AG08395 (cell line): ENCODE results near the gene CPHXL.

ENCODE experiments used
- DNase-seq: peaks from one replicate; pipeline ENCODE4 v3.0.0; 2012; ENCODE audit warnings: mixed read lengths, low spot score

The CPHXL gene

DNA sequence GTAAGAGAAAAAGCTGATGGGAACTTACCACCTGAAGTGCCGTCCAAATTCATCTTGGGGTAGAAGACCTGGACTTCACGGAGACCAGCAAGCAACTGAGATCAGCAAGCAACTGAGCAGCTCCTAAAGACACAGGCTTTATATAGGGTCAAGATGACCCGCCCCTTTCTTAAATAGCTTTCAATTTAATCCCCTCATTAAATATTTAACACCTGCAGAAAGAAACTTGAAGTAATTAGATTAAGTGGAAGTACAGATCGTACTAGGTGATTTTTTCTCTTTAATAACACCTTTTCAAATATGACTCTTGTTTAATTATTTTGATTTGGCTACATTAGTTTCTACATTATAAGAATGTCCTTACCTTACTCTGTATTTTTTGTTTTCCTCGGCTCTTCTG lies at the start of gene CPHXL:
CPHXL (minus strand) TSS at position 101 of the 400 bp plus-strand sequence; CDS start at position 53, 48 bp downstream.
- DNase-seq = no peak

DNA sequence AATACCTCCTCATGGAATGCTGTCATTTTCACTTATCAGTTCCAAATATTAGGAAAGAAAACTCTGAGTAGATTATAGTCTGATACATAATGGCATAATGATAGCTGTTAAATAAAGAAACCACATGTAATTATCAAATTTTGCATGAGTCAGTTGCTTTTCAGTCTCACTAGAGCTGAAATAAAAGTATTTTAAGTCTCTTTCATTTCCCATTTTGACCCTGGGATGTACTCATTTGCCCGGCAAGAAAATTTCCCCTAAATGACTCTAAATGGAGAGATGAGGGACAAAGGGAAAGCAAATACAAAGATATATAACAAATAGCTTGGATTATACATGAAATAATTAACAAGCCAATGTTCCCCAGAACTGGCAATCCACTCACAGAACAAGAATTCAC lies 47.9 kb upstream of the CPHXL start:
- no peak for DNase-seq

DNA sequence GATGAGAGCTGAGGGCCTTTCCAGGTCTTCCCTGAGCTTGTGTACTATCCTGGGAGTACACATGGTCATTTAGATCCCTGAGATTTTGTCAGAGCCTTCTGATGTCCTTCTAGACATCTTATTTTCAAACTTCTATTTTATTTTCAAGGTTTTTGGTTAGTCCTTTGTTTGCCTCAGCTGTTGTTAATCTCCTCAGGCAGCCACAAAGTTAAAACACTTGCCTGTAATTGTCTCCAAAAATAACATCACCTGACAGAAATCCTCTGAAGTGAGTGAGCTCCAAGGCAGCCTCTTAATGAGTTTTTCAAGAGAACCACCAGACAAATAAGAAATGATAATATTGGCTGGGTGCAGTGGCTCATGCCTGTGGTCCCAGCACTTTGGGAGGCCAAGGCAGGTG lies 43.8 kb upstream of the CPHXL start:
- DNase-seq = no peak

DNA sequence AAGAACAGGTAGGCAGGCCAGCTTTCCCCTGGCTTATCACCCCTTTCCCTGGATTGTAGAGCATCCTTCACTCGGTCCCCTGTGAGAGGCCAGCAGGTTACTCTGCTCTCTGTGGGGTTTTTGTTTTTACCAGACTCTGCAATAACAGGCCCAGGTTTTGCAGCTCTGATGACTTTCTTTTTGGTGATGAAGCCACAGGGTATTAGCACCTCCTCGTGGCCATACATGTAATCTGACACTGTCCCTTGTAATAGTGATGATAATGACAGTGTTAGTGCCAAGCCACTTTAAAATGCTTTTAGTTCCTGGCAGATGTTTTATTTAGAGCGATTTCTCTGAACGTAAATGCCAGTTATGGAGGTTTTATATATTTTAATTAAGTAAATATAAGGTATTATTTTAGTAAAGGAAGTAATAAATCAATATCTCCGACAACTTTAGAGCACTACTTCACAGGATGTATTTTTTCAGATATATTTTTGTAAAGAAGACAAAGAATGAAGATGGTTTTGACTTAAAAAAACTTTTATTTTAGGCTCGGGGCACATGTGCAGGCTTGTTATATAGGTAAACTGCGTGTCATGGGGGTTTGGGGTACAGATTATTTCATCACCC lies 38.0 kb upstream of the CPHXL start:
- peak; percentile 77 for DNase-seq

DNA sequence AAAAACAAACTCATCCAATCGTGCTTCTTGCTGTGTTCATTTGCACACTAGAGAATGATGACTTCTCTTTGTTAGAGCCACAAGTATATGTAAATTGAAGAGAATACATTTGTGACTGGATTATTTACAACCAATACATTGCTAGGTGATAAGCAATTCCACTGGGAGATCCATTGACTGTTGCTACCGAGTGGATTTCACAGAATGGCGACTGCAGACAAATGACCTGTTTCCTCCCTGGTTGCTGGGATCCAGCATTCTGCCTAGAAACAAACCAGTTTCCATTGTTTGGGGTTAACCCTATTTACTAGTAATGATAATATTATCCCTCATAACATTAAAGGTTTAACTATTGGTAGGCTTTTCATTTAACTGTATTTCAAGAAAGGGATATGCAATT lies 36.9 kb upstream of the CPHXL start:
- DNase-seq = no peak

DNA sequence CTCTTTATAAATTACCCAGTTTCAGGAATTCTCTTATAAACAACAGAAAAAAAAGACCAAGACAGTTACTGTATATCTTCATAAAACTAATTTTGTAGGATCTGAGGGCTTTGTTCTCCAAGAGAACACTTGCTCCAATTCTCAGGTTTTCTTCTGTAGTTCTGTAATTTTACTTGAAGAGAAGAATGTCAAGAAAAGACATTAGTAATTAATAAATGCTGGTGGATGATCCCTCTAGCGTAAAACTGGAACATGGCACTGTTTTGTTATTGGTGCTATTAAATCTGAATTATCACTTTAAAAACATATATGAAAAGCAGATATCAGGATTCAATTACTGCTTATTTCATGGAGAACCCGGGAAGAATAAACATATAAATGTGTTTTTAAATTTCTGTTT lies 36.5 kb upstream of the CPHXL start:
- DNase-seq = no peak

DNA sequence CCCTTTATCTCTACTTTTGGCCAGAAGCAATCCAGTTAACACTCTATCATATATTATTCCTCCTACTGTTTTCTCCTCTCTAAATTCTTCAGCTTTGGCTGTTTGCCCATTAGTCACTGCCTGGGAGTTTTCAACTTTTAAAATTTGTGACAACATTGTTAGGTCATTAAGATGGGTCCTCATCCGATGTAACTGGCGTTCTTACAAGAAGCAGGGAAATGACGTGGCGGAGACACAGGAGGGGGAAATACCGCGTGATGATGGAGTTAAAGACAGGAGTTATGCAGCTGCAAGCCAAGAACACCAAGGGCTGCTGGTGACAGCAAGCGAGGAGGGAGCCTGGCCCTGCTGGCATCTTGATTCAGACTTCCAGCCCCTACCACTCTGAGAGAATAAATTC lies 34.8 kb upstream of the CPHXL start:
- no peak for DNase-seq

DNA sequence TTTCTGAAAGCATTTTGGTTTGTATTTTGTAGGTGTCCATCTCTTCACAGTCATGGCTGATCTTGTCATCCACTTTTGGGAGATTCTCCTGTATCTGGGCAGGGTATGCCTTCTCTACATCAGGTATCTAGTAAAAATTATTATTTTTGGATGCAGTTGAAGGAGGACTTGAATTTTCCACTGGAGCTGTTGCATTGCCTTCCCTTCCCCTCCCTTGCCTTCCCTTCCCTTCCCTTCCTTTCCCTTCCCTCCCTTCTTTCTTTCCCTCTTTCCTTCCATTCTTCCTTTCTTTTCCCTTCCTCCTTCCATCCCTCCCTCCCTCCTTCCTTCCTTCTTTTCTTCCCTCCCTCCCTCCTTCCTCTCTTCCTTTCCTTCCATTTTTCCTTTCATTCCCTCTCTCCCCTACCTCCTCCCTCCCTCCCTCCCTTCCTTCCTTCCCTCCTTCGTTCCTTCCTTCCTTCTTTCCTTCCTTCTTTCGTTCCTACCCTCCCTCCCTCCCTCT lies 33.8 kb upstream of the CPHXL start:
- no peak for DNase-seq

DNA sequence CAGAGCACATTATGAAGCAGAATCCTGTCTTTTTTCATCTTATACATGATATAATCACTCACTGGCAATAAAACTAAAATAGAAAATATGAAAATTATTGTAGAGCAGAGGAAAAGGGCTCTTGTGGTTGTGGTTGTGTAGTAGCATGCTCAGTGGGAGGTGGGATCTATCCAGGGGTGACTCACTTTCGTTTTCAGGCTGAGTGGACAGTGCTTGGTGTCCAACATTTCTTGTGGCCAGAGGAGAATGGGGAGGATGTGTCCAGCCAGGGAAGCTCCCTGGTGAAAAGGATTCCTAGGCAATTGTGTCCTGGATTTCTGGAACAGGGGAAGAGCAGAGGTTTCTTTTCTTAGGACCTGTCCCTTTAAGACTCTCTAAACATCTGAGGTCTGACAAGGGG lies 31.9 kb upstream of the CPHXL start:
- DNase-seq = peak; percentile 49

DNA sequence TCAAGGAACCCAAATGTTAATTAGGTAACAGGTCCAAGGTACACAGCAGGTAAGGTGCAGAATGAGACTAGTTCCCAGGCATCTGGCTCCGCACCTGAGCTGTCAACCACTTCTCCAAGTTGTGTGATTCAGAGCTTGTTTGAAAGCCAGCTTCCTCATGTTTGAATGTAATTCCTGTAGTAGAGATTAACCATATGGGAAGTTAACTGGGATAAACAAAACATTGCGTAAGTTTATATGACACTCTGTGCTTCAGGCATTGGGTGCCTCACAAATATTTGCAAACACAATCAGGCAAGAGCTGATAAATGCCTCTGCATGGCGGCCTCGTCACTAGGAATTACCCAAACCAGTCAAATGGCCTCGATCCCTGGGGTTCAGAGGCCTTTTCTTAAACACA lies 27.9 kb upstream of the CPHXL start:
- no peak for DNase-seq

DNA sequence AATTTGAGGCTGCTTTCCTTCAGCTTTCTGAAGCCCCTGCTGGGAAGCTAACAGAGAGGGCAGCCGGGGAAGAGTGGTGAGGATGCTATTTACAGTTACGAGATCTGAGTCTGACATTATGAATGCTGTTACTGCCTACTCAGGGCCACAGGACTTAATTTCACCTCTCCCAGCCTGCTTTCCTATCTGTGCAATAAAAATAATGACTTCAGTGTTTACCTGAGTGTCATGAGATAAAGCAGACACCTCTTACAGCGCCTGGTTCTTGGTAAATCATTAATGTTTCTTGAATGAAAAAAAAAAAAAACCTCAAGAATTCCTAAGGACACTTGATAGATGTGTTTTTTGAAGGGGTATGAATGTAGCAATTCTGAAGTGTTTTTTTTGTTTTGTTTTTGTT lies 24.2 kb upstream of the CPHXL start:
- no peak for DNase-seq

DNA sequence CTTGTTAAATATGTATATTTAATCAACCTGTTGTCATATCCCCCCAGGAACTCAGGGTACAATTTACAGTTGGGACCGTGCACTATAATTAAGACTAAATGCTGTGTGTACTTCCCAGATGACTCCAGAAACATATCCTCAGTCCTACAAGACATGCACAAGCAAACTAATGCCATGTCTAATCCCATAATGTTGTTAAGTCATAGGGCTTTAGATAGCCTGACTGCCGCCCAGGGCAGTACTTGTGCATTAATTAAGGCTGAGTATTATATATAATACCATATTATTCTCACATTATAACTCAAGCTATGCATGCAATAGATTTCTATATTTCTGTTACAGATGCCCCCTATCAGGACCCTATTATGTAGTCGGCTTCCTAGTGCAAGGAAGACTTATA lies 20.1 kb upstream of the CPHXL start:
- no peak for DNase-seq

DNA sequence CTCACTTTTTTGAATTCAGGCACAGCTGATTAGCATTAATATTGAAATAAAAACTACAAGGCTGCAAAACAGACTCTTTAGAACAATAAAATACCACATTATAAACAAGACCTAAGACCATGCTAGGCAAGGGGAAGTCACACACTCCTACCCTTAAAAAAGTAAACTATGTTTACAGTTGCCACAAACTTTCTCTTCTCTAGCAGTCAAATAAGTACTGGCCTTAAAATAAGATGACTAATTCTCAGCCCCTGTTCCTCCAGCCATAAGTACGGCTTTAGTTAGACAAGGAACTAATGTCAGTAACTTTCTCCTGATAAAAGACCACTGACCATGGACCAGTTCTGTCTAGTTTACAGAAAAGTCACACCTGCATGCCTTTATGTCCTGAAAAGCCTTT lies 19.5 kb upstream of the CPHXL start:
- no peak for DNase-seq

DNA sequence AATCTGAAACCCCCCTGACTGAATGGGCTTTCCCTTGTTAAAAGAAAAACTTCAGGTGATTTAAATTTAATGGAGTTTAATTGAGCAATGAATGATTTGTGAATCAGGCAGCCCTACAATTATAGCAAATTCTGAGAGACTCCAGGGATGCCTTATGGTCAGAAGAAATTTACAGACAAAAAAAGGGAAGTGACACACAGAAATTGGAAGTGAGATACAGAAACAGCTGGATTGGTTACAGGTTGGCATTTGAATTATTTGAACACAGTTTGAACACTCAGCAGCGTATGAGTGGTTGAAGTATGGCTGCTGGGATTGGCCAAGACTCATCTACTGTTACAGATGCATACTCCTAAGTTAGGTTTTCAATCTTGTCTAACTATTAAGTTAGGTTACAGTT lies 19.0 kb upstream of the CPHXL start:
- DNase-seq = no peak

DNA sequence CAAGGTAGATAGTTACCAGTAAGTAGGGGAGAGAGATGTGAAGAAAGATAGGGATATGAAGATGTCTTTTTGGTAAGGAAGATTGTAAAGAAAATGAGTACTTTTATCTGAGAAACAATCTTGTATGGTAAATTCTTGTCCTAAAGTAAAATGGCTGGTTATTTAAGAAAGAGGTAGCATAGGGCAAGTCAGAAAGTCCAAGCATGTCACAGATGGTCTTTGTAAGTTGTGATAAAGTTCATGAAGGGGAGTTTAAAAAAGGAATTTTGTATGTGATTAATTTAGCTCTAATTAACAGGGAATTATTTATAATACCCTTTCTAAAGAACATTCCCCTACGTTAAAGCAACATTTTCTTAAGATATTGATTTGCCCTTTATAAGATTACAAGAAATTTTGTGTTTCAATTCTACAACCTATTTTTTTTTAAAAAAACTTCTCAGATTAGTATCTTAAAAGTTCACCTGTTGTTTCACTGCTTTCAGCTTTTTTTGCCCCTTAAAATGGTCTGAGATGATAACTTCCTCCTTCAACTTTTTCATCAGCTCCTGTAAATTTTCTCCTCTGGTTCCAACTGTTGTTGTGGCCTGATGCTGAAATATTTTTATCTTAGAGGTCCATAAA lies 16.2 kb upstream of the CPHXL start:
- DNase-seq = no peak

DNA sequence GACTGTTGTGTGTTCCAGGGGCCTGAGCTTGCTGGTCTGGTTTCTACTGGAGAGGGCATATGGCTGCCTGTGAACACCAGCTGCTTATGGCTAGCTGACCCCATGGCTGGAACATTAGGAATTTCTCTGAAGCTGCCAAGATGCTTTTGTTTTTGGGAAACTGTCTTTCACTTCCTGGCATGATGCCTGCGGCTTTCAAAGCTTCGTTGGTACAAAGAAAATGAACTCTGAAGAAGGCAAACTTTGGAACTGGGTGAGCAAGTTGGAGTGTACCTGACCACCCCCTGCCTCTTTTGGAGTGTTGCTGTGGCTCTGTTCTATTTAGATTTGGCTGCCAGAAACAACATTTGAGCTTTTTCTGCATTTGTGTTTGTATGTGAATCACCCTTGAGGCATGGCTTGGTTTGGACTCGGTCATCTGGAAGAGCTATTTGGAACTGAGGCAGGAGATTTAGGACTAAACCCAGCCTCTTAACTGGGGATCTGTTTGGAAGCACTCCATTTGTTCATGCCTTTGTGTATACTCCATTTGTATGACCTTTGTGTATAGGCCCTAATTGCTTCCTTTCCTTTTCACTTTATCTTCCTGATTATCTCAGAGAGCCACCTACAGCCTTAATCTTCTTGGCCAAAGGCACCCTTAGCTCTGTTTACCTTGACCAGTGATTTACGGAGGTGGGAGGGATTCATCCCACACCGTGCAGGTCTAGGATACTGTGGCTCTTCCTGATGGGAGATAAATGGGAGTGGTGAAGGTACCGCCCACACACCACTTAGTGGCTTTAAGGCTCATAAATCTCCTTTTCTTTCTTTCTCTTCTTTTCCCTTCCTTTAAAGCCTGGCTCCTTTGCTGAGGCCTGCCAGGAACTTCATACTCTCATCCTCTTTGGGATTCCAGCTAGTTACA lies 7.3 kb upstream of the CPHXL start:
- DNase-seq = peak; percentile 82

DNA sequence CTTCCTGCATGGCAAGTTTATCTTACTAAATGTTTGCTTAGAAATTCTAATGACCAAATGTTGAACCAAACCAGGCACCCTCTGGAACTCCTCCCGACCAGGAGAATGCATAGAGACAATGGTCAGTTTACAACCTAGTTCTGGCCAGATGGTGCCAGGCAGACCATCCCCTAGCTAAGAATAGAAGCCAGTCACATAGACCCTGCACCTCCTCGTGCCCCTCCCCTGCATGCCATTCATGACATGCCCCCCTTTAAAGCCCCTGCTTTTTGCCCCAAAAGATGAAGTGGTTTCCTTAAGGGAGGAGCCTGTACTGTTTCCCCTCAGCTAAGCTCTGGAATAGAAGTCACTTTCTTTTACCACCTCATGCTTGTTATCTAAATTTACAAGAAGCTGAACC lies 6.6 kb upstream of the CPHXL start:
- DNase-seq = no peak

DNA sequence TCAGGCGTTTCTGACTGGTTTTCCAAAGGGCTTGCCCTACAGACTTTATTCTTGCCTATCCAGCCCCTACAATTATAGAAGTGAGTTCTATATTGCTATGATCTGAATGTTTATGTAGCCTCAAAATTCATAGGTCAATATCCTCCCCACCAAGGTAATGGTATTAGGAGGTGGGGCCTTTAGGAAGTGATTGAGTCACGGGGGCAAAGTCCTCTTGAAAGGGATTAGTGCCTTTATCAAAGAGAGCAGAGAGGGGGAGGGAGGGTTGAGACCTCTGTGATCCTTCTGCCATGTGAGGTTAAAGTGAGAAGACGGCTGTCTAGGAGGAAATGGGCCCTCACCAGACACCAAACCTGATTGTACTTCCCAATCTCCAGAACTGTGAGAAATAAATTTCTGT lies 931 bp upstream of the CPHXL start:
- DNase-seq = no peak

DNA sequence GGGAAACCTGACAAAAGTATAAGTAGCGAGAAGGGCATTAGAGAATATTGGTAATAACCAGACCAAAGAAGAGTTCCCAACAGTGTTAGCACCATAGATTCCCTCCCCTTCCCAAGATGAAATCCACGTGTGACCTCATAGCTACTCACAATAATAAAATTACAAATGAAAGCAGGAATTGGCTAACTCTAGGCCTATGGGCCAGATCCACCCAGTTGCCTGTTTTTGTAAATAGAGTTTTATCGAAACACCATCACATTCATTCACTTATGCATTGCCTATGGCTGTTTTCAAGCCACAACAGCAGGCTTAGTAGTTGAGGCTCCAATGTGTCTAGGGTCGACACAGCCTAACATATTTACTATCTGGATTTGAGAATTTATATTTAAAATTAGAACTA lies 7.8 kb downstream of the CPHXL start:
- no peak for DNase-seq

DNA sequence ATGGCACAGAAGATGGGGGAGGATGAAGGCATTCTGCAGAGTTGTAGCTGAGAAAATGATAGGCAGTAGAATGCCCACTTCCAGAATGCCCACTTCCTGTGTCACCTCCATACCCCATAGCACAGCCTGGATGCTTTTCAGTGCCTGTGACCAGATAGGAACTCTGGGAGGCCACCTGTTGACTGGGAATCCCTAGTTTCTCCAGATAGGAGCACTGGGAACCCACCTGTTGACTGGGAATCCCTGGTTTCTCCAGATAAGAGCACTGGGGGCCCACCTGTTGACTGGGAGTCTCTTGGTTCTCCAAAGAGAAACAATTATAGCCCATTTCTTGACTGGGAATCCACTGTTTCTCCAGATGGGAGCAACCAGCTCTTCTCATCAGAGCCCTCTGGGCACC lies 11.6 kb downstream of the CPHXL start:
- no peak for DNase-seq

DNA sequence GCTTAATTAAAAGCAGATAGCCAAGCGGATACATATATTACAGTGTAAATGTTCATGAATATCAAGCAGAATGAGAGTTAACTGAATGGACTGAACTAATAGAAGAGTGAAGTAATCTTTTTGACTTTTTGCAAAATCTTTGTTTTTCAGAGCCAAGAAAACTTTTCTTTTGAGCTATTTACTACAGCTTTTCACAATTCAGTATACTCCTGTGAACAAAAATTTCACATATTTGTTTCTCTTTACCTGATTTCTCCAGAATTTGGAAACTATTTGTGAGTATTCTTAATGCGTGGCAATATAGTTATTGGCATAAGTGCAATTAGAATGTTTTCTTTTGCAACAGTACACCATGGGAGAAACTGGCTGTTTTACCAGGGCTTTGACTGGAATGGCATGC lies 15.9 kb downstream of the CPHXL start:
- no peak for DNase-seq

DNA sequence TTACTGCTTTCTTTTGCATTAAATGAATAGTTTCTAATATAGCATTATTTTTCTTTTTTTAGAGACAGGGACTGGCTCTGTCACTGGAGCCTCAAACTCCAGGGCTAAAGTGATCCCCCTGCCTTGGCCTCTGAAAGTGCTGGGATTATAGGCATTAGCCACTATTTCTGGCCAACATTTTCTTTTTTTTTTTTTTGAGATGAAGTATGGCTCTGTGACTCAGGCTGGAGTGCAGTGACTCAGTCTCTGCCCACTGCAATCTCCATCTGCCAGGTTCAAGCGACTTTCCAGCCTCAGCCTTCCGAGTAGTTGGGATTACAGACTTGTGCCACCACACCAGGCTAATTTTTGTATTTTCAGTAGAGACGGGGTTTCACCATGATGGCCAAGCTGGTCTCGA lies 23.0 kb downstream of the CPHXL start:
- DNase-seq = no peak

DNA sequence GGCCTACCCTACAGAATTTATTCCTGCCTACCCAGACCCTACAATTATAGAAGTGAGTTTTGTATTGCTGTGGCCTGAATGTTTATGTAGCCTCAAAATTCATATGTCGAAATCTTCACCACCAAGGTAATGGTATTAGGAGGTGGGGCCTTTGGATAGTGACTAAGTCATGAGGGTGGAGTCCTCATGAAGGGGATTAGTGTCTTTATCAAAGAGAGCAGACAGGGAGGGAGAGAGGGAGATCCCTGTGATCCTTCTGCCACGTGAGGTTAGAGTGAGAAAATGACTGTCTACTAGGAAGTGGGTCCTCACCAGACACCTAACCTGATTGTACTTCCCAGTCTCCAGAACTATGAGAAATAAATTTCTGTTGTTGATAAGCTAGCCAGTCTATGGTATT lies 24.0 kb downstream of the CPHXL start:
- DNase-seq = no peak
